Fibroblast of villous mesenchyme (primary cell): ENCODE data around the gene HMGB2. TPM values are rescaled to one million over a fixed set of nuclear protein-coding genes. Genes with fewer than 3 reads are reported as not detected.

ENCODE experiments used
- DNase-seq: peaks from one replicate; pipeline ENCODE4 v3.0.0-alpha.2; 2010; ENCODE audit warnings: low read depth
- H3K4me3 ChIP-seq: 2 replicates; pipeline ENCODE4 v1.5.1; 2011; ENCODE audit warnings: low read depth, mild to moderate bottlenecking, low read length
- CTCF ChIP-seq: IDR thresholded peaks from 2 replicates; pipeline ENCODE4 v1.5.1; 2012; ENCODE audit warnings: low read depth, mild to moderate bottlenecking, low read length; ENCODE audit not compliant: insufficient read depth
- total RNA-seq: library from RNA; depleted of rRNA; stranded (reverse); fragments of >200 nt; gene quantifications from 2 replicates; pipeline ENCODE4 v1.2.3, GENCODE V29; 2012

HMGB2 gene
- total RNA-seq, 1 donor, result 60.0 TPM

- peak overlapping the region; percentile 84 for H3K4me3 ChIP-seq
- no peak for TF ChIP-seq CTCF
- peak; percentile 71 for DNase-seq
Observed at GRCh38 chr4:173371292-173372192, 37.4 kb upstream of the HMGB2 start.

- H3K4me3 ChIP-seq, result peak within 1 kb of the TSS; percentile 84
- TF ChIP-seq CTCF, result no peak
- DNase-seq, result peak; percentile 99
Observed at GRCh38 chr4:173370477-173371291, 36.5 kb upstream of the HMGB2 start, which contains the start of gene SAP30. Gene SAP30 (plus strand): TSS chr4:173370954. CDS start chr4:173371183, 229 bp downstream.

GRCh38 chr4:173370130-173370476 lies 35.9 kb upstream of the HMGB2 start:
- no peak for TF ChIP-seq CTCF
- DNase-seq, result no peak
- H3K4me3 ChIP-seq, result peak overlapping the region; percentile 84

GRCh38 chr4:173367946-173368345 lies 33.8 kb upstream of the HMGB2 start:
- no peak for DNase-seq
- TF ChIP-seq CTCF, result no peak
- H3K4me3 ChIP-seq, result no peak overlapping the region

- no peak for TF ChIP-seq CTCF
- DNase-seq, result no peak
- H3K4me3 ChIP-seq, result no peak overlapping the region
Observed at GRCh38 chr4:173367285-173367684, 33.1 kb upstream of the HMGB2 start.

- no peak for TF ChIP-seq CTCF
- H3K4me3 ChIP-seq, result no peak overlapping the region
- DNase-seq, result no peak
Observed at GRCh38 chr4:173365359-173365996, 31.3 kb upstream of the HMGB2 start.
